ENCODE results near the gene PDPK1.
A peak's percentile ranks its signal among the peaks of the same experiment; 100 is the strongest.
"Not testable (repeated sequence)": the region's sequence is repeated elsewhere in the genome, so short reads cannot be mapped to it uniquely, and the experiment has no call there.

Gene PDPK1

DNA sequence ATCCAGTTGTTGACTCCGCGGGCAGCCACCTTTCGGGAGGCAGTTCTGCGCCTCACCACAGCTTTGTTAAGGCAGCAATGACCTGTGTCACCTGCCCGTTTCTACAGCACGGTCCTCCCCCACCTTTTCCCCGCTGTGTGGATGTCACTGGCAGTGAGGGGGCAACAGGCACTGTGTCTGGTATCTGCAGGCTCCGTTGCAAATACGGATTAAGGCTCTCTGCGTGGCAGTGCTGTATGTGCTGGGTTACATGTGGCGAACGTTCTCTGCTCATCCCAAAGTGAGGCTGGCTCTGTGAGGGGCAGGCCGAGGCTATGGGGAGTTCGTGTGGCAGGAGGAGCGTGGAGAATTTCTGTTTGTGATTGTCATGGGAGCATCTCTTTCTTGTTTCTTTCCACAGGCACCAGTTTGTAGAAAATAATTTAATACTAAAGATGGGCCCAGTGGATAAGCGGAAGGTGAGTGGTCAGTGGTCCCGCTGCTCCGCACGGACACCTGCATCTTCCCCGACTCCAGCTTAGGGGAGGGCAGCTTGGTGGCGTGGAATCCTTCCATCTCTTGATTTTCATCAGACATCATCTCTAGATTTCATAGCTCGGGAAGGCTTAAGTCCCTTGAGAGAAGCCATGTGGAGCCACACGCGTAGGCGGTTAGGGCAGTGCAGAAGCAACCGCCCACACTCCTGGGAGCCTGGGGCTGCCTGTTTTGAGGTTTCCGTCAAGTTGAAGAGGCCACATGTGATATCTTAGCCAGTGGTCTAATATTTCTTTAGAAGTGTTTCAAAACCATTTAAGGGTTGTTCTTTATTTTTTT is 57.8 kb downstream of the PDPK1 start:
- DNase-seq, result no peak

GRCh38 chr16:2596747-2597559 is 59.1 kb downstream of the PDPK1 start:
- no peak for DNase-seq

GRCh38 chr16:2597560-2597902 is 59.7 kb downstream of the PDPK1 start:
- no peak for DNase-seq

DNA sequence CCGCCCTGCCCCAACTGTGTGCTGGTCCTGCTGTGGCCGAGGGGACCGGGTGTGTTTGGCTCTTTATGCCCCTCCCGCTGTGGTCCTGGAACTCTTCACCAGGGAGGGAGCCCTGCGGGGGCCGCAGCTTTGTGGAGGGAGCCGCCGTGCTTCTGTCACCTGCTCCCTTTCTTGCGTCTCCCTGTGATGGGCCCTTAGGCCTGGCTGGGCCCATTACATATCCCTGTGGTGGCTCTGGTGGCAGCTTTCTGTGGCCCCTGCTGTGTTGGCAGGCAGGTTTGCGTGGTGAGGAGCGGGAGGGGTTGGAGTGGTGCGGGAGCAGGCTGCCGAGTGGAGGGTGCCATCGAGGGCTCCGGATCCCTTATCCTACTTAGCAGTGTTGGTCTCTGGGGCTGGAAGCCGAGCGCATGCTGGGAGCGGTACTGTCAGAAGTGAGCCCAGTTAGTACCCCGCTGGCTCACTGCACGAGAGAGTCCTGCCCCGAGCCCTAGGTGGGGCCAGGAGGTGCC is 60.4 kb downstream of the PDPK1 start:
- no peak for DNase-seq

DNA sequence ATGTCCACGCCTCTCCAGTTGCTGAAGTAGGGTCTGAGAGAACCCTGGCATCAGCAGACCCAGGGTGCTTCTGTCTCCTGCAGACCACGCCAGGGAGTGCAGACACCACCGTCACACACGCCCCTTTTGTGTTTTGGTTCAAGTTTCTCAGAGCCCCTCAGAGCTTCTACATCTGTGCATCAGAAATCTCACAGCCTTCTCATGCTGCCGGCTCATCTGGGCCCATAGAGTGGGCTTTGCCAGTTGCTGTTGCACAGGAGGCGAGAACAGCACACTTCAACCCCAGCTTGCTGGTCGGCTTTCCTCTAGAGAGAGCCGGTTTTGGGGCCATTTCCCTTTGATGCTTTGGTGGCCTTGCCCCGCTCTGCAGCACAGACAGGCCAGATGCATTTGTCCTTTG is 60.9 kb downstream of the PDPK1 start:
- no peak for DNase-seq

- not testable (repeated sequence) for DNase-seq
Measured at GRCh38 chr16:2599165-2599564, 61.3 kb downstream of the PDPK1 start.

DNA sequence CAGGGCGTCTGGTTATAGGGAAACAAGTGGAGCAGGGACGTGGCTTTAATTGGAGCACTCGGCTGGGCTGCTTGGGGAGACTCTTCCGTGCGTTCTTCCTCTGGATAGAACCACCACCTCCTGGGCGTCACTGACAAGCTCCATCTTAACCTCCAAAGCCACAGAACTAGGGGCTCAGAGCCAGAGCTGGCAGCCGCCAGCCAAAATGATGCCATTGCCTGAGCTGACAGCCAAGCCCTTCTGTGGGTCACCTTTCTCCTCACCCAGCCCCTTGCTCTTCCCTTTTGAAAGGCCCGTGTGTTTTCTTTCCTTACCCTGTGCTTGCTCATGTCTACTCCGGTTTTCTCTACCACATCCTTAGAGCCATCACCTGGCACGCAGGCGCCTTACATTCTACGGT is 62.0 kb downstream of the PDPK1 start:
- not testable (repeated sequence) for DNase-seq

DNA sequence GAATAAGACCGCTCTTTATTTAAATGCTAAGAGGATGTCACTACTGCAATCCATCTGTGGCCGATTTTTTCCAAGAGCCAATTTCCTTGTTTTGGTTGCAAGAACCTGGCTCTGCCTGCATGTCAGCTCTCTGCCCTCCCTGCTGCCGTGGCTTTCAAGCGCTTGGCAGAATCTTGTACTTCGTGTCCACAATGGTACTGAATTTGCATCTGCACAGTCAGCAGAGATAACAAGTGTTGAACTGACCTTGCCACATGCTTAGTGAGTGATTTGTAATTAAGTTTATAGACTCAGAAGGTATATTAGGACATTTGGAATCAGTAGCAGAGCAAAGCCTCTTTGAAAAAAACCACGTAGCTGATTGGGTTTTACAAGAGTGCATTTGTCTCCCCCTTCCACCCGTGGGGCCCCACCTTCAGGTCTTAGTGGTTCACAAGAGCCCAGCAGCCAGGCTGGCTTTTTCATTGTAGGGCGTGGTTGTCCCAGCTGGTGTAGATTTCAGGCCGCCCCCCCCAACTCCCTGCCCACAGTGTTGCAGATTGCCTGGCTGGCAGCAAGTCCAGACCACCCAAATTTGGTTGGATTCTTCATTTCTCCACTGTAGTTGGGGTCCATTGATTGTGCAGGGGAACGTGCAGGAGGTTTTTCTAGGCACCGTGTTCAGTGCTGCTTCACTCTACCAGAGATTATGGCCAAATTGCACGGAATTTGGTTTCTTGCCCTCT is 63.6 kb downstream of the PDPK1 start:
- not testable (repeated sequence) for DNase-seq

- DNase-seq, result not testable (repeated sequence)
Measured at GRCh38 chr16:2602175-2602574, 64.4 kb downstream of the PDPK1 start.

DNA sequence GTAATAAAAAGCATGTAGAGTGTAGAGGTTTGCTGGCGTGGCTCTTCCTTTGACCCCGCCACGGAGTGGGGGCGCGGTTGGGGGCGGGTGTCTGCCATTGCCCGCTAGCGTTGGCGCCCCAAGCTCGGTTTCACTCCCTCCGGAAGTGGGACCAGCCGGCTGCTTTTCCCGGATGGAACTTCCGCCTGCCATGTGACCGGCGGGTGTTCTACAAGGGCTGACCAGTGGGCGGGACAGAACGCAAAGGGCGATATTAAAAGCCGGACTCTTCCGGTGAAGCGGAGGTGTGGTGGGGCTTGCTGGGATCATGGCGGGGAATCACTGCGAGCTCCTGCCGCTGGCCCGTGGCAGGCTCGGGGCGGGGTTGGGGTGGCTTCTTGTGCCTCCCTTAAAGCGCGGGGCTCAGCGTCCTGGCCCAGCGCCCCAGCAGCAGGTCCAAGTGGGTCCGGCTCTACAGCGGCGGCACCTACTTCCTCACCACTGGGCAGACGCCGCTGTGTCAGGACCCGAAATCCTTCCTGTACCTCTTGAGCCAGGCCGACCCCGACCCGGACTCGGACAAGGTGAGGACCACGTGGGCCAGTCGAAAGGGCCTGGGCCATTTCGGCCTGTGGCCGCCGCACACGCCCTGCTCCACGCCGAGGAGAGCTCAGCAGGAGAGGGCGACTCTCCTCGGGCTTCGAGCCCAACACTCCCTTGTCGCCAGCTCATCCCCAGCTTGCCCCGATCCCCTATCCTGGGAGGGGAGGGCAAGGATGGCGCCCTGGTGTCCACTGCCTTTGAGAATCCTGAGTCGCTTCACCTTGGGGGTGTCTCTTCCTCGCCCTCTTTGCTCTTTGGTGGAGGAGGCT is 65.6 kb downstream of the PDPK1 start:
- peak; percentile 84 for DNase-seq

DNA sequence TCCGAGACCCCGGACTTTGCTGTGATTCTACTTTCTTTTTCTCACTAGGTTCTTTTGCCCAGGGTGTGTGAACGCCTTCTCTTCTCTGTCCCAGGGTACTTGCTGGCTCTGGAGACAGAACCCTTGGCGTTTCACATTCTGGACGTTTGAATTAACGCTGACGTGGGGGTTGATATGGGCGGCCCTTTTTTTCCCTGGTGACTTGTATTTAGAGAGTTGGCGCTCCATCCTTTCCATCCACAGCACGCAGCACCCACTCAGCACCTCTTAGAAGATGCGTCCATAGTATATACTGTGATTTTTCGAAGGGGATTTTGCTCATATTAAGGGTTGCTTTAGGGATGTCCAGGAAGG is 66.2 kb downstream of the PDPK1 start:
- DNase-seq, result not testable (repeated sequence)

DNA sequence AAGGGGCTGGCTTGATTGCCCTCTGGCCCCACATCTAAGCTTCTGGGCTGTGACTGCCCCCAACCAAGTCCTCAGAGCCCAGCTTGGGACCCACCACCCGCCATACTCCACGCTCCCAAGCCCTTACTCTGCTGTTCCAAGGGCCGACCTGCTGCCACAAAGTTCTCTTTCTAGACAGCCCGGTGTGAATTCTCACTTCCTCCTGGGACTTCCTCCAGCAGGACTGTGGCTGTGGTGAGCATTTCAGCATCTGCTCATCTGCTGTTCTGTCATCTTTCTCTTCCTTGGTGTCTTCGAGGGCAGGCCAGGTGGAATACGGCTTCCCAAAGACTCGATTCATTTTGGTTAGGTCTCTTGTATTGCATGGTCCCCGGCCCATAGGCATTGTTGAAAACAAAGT is 69.0 kb downstream of the PDPK1 start:
- DNase-seq, result not testable (repeated sequence)

- not testable (repeated sequence) for DNase-seq
Measured at GRCh38 chr16:2609345-2609744, 71.5 kb downstream of the PDPK1 start.

GRCh38 chr16:2609827-2610470 is 72.1 kb downstream of the PDPK1 start:
- no peak for DNase-seq

DNA sequence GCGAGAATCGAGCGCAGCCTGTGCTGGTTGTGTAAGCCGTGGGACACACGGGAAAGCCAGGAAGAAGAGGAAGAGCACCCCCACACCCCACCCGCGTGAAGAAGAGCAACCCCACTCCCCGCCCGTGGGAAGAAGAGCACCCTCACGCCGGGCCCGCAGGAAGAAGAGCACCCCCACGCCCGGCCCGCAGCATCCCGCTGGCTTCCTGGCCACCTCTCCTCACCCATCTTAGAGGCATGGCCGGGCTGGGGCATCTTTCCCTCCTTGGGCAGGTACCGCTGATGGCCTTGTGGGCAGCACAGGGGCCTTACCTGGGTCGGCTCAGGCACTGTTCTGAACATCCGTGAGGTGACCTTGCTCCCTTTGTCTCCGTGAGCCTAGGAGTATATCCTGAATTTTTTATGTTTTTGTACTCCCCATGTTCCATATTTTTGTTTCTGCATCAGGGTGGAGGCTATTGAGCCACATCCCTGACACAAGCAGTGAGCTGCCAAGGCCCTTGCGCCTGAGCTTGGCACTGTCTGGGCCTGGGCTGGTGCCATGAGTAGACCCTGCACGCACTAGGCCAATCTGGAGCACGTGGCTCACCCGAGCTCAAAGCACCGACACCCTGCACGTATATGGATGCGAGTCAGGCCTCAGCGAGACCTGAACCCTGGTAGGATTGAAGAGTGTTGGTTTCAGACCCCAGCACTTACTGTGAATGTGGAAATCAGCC is 73.1 kb downstream of the PDPK1 start:
- DNase-seq, result no peak

GRCh38 chr16:2611499-2611862 is 73.7 kb downstream of the PDPK1 start:
- no peak for DNase-seq

- DNase-seq, result not testable (repeated sequence)
Measured at GRCh38 chr16:2611877-2612276, 74.1 kb downstream of the PDPK1 start.

- DNase-seq, result not testable (repeated sequence)
Measured at GRCh38 chr16:2613251-2613650, 75.4 kb downstream of the PDPK1 start.

DNA sequence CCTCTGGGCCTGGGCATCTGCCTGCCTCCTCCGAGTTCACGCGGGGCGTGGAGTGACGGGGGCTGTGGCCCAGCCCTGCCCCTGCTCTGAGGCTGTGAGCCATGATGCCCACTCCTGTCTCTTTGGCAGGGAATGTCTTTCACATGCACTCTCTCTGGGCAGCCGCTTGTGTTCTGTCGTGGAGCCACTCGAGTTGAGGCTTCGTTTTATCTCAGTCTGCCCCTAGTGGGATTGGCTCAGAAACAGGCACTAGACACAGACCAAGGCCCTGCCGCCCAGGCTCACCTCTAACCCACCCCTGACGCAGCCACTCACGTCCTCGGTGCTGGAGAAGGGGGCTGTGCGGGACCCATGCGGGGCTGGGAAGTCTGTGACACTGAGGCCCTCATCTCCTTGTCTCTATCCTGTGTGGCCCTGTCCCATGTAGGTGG is 77.0 kb downstream of the PDPK1 start:
- no peak for DNase-seq

GRCh38 chr16:2618964-2619363 is 81.1 kb downstream of the PDPK1 start:
- DNase-seq, result not testable (repeated sequence)

GRCh38 chr16:2619628-2620027 is 81.8 kb downstream of the PDPK1 start:
- DNase-seq, result not testable (repeated sequence)

Measured in stimulated activated CD4-positive, alpha-beta T cell treated with anti-CD3 and anti-CD28 coated beads, Interleukin-4, amount 100 ng/mL, for 1 hour (primary cell).